Inferior parietal cortex (tissue), 1 donor: Measurements from ENCODE around the gene TVP23A.
"Not testable (repeated sequence)": the region's sequence is repeated elsewhere in the genome, so short reads cannot be mapped to it uniquely, and the experiment has no call there.

Source experiments
- DNase-seq: peaks from one replicate; pipeline ENCODE4 v3.0.0-alpha.2; 2016; ENCODE audit errors: extremely low spot score

TVP23A gene

DNA sequence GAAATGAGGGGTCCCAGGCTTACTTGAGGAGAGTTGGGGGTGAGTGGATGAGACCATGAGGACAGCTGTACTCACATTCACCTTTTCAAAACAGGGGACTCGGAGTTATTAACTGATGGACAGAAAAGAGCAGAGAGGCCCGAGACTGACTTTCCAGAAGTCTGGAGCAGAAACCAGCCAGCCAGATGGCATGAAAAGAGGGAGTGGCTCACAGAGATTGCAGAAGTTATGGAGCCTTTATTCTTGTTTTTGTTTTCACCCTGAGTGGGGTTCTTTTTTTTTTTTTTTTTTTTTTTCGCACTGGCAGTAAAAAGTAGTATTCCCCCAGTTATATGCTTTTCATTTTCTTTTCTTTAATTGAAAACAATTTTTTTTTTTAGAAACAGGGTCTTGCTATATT is 18.9 kb downstream of the TVP23A start:
- DNase-seq, result no peak

DNA sequence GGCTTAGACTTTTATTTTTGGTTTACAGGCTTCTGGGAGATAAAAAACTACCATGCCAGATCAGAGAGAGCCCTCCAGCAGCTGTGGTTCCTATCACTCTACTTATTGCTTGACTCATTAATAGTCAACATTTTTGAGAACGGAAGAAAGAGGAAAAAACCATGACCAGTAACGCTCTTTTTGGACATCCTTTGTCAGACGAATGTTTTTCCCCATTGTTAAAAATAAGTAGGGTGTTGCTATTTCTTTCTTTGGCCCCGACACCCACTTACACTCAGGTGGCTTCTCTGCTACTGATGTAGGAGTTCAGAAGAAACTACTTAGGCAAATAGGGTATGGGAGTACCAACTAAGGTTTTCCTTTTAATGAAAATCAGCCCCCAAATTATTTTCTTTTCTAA is 27.5 kb downstream of the TVP23A start:
- DNase-seq, result no peak

GRCh38 chr16:10788630-10789029 is 30.0 kb downstream of the TVP23A start:
- DNase-seq, result not testable (repeated sequence)

DNA sequence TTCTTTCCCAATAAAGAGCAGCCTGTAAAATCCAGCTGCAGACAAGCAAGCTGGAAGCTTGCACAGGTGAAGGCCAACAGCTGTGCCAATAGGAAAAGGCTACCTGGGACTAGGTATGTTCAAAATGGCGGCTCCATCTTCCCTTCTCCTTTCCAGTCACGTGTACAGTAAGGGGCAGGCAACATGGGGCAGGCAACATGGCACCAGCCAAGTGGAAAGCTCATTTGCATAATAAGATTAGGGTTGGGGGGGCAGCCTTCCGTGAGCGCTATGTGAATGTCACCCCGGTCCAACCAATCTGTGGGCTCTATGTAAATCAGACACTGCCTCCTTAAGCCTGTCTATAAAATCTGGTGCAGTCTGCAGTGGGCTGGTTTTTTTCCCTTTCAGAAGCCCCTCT is 31.3 kb downstream of the TVP23A start:
- DNase-seq, result no peak

GRCh38 chr16:10782628-10783027 is 36.0 kb downstream of the TVP23A start:
- no peak for DNase-seq

DNA sequence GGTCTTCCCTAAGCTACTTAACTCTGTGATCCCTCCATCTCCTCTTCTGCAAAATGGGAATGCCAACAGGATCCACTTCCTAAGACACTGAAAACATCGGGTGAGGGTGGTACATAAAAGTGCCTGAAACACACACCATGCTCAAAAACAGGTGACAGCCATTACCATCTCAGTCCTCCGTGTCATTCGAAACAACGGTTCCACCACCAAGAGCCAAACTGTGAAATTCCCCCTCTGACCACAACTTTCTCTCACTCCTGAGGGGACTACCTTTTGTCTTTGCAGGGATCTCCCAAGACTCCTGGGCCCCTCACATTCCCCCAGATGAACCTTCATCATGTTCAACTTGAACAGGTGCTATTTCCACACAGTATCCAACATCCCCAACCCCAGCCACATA is 38.0 kb downstream of the TVP23A start:
- DNase-seq, result no peak

DNA sequence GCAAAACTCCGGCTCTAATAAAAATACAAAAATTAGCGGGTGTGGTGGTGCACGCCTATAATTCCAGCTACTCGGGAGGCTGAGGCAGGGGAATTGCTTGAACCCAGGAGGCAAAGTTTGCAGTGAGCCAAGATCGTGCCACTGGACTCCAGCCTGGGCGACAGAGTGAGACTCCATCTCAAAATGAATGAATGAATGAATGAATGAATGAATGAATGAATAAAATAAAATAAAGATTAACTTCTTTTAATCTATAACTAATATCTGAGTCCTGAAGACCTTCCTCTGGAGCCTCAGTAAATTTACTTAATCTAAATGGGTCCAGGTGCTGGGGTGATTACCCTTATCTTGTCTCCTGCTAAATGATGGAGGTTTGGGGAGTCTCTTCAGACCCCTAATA is 38.7 kb downstream of the TVP23A start:
- not testable (repeated sequence) for DNase-seq

- DNase-seq, result no peak
Observed at GRCh38 chr16:10777356-10777755, 41.2 kb downstream of the TVP23A start.

DNA sequence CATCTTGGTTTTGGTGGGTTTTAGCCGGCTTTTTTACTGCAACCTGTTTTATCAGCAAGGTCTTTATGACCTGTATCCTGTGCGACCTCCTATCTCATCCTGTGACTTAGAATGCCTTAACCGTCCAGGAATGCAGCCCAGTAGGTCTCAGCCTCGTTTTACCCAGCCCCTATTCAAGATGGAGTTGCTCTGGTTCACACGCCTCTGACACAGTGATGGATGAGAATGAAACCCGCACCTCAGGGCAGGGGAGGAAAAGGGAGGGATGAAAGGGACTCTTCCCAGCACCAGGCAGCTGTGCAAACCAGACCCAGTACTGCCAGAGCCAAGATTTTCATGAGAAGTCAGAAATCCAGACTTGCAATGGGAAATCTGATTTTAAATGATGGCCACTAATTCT is 41.7 kb downstream of the TVP23A start:
- DNase-seq, result not testable (repeated sequence)

GRCh38 chr16:10776280-10776679 is 42.3 kb downstream of the TVP23A start:
- DNase-seq, result no peak

DNA sequence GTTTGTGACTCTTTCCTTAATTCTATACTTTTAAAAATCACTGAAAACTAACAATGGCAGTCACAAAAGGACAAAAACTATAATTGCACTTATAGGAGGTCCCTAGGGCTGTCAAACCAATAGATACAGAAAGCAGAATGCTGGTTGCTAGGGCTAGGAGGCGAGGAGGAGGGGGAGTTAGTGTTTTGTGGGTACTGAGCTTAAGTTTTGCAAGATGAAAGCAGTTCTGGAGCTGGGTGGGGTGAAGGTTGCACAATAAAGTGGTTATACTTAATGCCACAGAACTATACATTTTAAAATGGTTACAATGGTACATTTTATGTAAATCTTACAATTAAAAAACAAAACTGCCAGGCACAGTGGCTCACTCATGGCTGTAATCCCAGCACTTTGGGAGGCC is 47.7 kb downstream of the TVP23A start:
- DNase-seq, result no peak

- DNase-seq, result no peak
Observed at GRCh38 chr16:10769381-10769780, 49.2 kb downstream of the TVP23A start.

DNA sequence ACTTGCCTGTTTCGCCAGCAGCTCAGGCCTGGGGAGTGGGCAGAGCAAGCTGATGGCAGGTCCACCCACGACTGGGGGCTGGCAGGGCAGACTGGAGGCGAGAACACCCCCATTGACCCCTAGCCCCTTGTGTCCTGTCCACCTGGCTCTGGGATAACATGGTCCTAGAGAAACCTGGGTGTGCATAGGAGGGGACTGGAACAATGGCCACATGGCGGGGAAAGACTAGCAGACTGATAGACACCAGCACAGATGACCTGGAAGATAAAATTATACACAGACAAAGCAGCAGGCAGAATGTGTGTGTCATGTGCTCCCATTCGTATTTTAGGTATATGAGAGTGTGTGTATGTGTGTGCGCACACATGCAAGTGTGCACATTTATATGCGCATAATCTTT is 51.5 kb downstream of the TVP23A start:
- no peak for DNase-seq

GRCh38 chr16:10765772-10766171 is 52.8 kb downstream of the TVP23A start:
- no peak for DNase-seq

DNA sequence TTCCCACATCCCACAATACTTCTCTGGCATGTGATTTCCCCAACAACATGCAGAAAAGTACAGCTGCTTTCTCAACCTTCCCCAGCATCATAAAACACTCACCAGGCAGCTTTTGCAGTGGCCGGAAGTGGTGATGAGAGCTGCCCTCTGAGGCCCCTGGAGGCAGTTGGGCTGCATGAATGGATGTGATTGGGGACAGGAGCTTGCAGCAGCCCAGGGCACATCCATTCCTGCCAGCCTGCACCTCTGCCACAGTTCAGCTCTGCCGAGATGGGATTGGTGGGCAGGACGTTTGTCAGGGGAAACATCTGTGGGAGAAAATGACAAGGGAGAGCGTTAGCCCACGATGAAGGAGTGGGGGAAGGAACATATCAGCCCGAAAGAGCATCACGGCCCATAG is 55.1 kb downstream of the TVP23A start:
- DNase-seq, result no peak

DNA sequence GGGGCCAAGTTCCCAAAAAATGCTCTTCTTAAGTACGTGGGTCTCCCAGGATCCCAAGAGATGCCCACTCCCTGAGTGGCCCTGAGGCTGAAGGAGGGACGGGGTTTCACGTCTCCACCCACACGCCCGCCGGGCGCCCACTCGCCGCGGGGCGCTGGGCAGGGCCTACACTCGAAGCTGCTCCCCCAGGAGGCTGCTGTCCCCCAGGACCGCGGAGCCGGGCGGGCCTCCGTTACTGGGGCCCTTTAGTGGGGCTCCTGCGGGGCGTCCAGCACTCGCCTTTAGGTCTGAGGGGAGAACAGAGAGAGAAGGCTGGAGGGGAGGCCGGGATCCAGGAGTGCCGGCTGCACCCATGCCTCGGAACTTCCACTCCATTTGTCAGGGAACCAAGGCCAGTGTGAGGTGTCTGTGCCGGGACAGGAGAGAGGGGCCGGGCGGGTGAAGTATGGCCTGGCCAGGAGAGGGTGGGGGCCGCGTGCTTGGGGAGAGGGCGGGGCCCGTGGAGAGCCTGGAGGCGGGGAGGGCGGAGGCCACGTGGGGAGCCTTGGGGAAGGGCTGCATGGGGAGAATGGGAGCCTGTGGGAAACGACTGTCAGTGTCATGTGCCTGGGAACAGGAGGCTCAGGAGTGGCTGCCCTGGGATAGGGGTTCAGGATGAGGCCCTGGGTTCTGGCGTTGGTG is 56.1 kb downstream of the TVP23A start:
- DNase-seq, result no peak

DNA sequence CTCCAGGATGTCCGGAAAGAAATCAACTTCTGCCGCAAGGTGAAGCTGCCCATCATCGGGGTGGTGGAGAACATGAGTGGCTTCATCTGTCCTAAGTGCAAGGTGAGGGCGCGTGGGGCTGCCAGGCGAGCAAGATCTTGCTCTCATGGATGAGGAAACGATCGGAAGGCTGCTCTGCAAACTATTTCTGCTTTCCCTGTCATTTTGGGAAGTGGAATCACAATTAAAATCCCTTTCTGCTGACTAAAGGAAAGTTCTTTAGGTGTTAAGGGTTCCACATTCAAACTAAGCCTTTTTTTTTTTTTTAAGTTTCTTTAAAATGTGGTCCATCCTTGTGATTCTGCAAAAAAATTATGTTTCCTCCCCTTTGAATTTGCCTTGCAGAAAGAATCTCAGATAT is 57.2 kb downstream of the TVP23A start:
- DNase-seq, result no peak

- no peak for DNase-seq
Observed at GRCh38 chr16:10760858-10761257, 57.7 kb downstream of the TVP23A start.

DNA sequence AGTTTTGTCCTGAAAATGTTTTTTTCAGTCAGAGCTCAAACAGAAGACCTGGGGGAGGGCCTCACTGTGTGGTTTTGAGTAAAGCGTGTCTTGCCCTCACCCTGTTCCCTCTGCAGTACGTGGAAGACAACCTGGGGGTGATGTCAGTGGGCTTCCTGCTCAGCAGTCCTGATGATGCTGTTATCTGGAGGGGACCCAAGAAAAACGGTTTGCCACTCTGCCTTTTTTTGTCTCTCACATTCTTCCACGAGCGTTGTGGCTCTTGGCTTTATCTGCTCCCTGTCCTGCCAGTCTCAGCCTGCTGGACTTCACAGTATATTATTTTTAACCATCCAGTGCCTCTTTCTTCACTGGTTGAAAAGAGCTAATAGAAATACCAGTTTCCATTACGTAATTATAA is 62.0 kb downstream of the TVP23A start:
- no peak for DNase-seq

- no peak for DNase-seq
Observed at GRCh38 chr16:10754941-10755340, 63.7 kb downstream of the TVP23A start.

GRCh38 chr16:10753670-10754069 is 64.9 kb downstream of the TVP23A start:
- DNase-seq, result no peak

- no peak for DNase-seq
Observed at GRCh38 chr16:10752843-10753523, 65.6 kb downstream of the TVP23A start.

GRCh38 chr16:10751291-10751697 is 67.3 kb downstream of the TVP23A start:
- DNase-seq, result no peak

GRCh38 chr16:10750793-10751192 is 67.8 kb downstream of the TVP23A start:
- no peak for DNase-seq
